MG63 (cell line): Measurements from ENCODE around the gene TM9SF1. TPM values are rescaled to one million over a fixed set of nuclear protein-coding genes. Genes with fewer than 3 reads are reported as not detected.

Experiments
- DNase-seq: peaks from one replicate; pipeline ENCODE4 v3.0.0-alpha.2; 2020
- H3K27me3 ChIP-seq: fragments of 250-450 bp; sonication (Bioruptor Pico); 2 replicates; pipeline ENCODE4 v1.5.1; 2020; ENCODE audit warnings: mild to moderate bottlenecking, moderate library complexity
- H3K36me3 ChIP-seq: fragments of 250-450 bp; sonication (Bioruptor Pico); 2 replicates; pipeline ENCODE4 v1.5.1; 2020; ENCODE audit warnings: mild to moderate bottlenecking, moderate library complexity
- H3K4me3 ChIP-seq: fragments of 250-450 bp; sonication (Bioruptor Pico); 2 replicates; pipeline ENCODE4 v1.5.1; 2020; ENCODE audit warnings: mild to moderate bottlenecking, moderate library complexity
- H3K9me3 ChIP-seq: fragments of 250-450 bp; sonication (Bioruptor Pico); 2 replicates; pipeline ENCODE4 v1.5.1; 2020; ENCODE audit warnings: mild to moderate bottlenecking, moderate library complexity
- total RNA-seq: library from RNA; depleted of rRNA; stranded (reverse); fragments of >200 nt; shearing (Covaris generic); gene quantifications from 2 replicates; pipeline ENCODE4 v1.2.3, GENCODE V29; 2014; ENCODE audit warnings: low replicate concordance

Gene TM9SF1
- total RNA-seq, 1 experiment from 2014 or later = 39.3 TPM

DNA sequence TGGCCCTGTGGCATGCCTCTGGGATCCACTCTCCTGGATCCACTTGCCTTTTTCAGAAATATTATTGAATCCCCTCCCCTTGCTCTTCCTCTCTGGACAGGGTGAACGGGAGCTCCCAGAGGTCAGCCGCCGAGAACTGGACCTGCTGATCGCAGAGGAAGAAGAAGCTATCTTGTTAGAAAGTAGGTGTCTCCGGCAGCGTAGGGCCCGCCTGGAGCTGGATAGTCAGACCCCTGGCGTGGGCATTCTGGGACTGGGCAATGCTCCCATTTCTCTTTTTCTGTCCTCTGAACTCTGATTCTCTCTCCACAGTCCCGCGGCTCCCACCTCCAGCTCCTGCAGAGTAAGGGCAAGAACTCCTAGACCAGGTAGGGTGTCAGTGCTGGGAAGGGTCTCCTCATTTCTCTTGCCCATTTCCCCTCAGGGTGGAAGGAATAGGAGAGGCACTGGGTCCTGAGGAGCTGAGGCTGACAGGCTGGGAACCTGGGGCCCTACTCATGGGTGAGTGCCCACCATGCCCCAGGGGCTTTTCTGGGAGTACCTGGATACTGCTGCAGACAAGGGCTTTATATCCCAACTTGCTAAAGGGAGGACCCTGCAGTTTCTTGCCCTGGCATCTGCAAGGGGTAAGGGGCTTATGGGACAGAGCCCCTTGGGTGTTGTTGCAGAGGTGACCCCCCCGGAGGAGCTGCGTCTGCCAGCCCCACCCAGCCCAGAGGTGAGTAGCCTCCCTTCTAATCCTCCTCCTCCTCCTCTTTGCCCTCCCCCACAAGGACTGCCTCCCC lies 18.0 kb downstream of the TM9SF1 start:
- no peak for DNase-seq
- Histone ChIP-seq H3K36me3 (peaks cover 9% of the 10 kb centered on the region), H3K4me3 (no peak overlapping the region)

GRCh38 chr14:24176599-24176998 lies 18.6 kb downstream of the TM9SF1 start:
- Histone ChIP-seq H3K27me3 (no peaks in the 10 kb centered on the region), H3K36me3 (peaks cover 9% of the 10 kb centered on the region), H3K9me3 (no peaks in the 10 kb centered on the region), H3K4me3 (no peak overlapping the region)
- no peak for DNase-seq

More for the DNA sequence above, 18.0 kb downstream of the TM9SF1 start:
- Histone ChIP-seq H3K27me3 (no peaks in the 10 kb centered on the region), H3K9me3 (no peaks in the 10 kb centered on the region)

DNA sequence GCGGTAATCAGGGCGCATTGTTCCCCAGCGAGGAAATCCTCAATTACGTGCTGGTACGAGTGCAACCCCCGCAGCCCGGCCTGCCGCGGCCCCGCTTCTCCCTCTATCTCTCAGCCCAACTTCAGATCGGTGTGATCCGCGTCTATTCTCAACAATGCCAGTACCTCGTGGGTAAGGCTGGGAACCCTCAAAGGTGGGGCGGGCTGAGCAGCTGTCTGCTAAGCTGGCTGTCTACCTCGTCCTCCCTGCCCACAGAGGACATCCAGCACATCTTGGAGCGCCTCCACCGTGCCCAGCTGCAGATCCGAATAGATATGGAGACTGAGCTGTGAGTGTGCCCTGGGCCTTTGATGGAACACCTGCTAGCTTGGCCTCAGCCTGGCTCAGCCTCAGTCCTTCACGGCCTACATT lies 22.4 kb downstream of the TM9SF1 start:
- DNase-seq = no peak
- Histone ChIP-seq H3K9me3 (no peaks in the 10 kb centered on the region), H3K36me3 (no peaks in the 10 kb centered on the region), H3K4me3 (no peak overlapping the region), H3K27me3 (no peaks in the 10 kb centered on the region)

- Histone ChIP-seq H3K9me3 (no peaks in the 10 kb centered on the region), H3K4me3 (no peak overlapping the region), H3K27me3 (no peaks in the 10 kb centered on the region), H3K36me3 (0 out of 2 replicates have a peak, but pooled peaks cover 3% of the 10 kb centered on the region)
- DNase-seq = no peak
Measured at GRCh38 chr14:24172261-24172860, 22.9 kb downstream of the TM9SF1 start.

DNA sequence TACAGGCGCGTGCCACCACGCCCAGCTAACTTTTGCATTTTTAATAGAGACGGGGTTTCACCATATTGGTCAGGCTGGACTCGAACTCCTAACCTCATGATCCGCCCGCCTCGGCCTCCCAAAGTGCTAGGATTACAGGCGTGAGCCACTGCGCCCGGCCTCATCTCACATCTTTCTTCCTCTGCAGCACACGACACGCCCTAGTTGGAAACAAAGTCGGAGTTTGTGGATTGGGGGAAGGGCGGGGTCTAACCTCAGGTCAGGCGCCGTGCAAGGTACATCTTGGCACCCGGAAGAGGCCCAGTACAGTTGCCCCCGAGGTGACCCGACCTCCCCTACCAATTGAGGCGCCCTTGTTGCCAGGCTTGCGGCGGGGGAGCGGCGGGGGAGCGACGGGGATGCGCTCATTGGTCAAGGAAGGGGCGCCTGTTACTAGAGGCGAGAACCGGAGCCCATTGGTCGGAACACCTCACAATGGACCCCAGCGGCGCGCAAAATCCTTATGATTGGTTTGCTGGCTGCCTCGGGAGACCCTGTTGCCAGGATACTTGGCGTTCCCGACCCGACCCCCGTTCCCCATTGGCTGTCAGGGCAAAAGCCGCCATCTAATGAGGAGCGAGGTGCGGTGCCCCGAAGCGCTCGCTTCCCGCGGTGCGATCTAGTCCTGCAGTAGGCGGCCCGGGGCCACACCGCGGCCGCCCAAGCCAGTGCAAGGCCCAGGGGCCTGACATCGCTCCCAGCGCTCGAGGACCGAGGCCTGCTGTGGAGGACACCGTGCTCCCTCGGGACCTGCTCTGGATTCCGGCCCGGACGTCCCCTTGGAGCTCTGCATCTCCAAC lies 23.6 kb downstream of the TM9SF1 start, which contains the start of gene REC8:
Gene REC8 (plus strand): TSS at position 659 of the 839 bp plus-strand sequence. CDS start 473 bp downstream, outside the sequence.
- H3K4me3 ChIP-seq = no peak within 1 kb of the TSS
- no peaks in the 10 kb centered on the region for H3K9me3 ChIP-seq
- no peaks in the 10 kb centered on the region for H3K27me3 ChIP-seq
- H3K36me3 ChIP-seq = 0 out of 2 replicates have a peak, but pooled peaks cover 3% of the 10 kb centered on the region
- no peak for DNase-seq

DNA sequence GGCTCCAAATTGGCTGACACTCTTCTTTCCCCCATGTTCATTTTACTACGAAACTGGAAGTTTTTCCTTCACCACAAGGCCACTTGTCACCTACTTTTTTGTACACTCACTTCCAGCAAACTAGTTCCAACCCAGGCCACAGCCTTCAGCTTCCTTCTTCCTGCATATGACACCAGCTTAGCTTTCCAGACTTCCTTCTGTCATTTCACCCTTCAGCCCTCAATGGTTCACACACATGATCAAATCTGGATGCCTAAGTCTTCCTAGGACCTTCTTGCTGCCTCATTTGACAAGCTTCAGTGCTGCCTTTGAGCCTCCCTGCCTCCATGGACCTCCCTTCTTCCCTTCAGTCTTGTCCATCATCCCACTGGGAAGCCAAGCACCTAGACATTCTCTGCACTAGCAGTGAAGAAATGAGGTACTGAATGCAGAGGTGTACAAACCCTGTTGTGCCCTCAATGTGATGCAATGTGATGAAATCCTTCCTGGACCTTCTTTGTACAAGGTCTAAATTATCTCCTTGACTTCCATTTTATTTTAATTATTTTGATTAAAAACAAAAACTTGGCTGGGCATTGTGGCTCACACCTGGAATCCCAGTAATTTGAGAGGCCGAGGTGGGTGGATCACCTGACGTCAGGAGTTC lies 27.6 kb downstream of the TM9SF1 start:
- Histone ChIP-seq H3K27me3 (no peaks in the 10 kb centered on the region), H3K36me3 (peaks cover 15% of the 10 kb centered on the region)

GRCh38 chr14:24165785-24166184 lies 29.5 kb downstream of the TM9SF1 start:
- no peak for DNase-seq
- Histone ChIP-seq H3K36me3 (peaks cover 22% of the 10 kb centered on the region), H3K4me3 (no peak overlapping the region), H3K27me3 (no peaks in the 10 kb centered on the region), H3K9me3 (no peaks in the 10 kb centered on the region)

More for the DNA sequence above, 27.6 kb downstream of the TM9SF1 start:
- DNase-seq = no peak
- no peak overlapping the region for H3K4me3 ChIP-seq
- H3K9me3 ChIP-seq = no peaks in the 10 kb centered on the region

GRCh38 chr14:24164518-24164991 lies 30.7 kb downstream of the TM9SF1 start:
- DNase-seq = no peak
- no peak overlapping the region for H3K4me3 ChIP-seq
- H3K9me3 ChIP-seq = no peaks in the 10 kb centered on the region
- H3K27me3 ChIP-seq = no peaks in the 10 kb centered on the region
- H3K36me3 ChIP-seq = peaks cover 28% of the 10 kb centered on the region

DNA sequence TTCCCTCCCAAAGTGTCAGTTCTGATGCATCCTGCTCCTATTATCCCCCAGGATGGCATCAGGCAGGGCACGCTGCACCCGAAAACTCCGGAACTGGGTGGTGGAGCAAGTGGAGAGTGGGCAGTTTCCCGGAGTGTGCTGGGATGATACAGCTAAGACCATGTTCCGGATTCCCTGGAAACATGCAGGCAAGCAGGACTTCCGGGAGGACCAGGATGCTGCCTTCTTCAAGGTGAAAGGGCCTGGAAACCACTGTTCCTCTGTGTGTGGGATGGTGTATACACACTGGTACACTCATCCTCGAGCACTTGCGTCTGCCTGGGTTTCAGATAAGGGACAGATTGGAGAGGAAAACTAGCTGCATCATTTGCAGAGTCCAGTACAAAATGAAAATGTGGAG lies 33.1 kb downstream of the TM9SF1 start:
- Histone ChIP-seq H3K27me3 (no peaks in the 10 kb centered on the region), H3K9me3 (no peaks in the 10 kb centered on the region), H3K4me3 (peak overlapping the region; percentile 57), H3K36me3 (peaks cover 28% of the 10 kb centered on the region)
- no peak for DNase-seq

DNA sequence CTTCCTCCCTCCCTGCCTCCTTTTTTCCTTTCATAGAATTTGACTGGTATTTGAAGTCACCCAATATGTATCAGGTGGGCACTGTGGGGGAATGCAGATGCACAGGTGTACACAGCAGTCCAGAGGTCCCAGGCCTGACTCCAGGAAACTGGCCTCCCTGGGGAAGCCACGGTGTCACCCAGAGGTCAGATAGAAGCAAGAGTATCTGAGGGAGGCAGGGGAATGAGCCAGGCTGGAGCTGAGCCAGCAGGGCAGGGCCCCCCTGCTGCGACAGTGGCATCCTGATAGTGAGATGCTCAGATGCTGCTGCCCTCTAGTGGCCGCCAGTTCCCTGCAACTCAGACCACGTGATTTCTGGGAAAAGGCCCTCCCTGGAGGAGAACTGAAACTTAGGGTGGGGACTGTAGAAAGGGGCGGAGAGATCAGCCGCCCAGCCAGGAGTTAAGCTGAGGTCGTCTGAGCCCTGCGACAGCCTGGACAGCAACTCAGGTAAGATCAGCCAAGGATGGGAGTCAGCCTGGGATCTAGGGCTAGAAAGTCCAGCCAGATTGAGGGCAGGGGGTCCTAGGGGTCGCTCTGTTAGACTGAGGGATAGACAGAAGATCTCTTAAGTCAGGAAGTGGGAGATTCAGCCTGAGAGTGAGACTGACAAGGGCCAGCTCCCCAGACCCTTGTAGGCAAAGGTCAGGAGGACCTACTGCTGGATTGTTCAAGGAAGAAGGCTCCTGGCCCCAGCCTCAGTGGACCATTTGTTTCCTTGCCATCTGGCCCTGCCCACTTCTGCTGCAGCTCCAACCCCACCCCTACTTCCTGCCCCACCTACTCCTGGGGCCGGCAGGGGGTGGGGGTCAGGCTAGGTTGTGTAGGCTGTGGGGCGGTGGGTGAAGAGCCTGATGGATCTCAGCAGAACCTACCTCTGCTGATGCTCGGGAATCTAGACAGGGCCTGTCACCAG lies 34.1 kb downstream of the TM9SF1 start, which contains the start of gene IRF9:
Gene IRF9 (plus strand): TSS at position 416 of the 955 bp plus-strand sequence. CDS start 880 bp downstream, outside the sequence.
- peak within 1 kb of the TSS; percentile 57 for H3K4me3 ChIP-seq
- H3K27me3 ChIP-seq = no peaks in the 10 kb centered on the region
- H3K9me3 ChIP-seq = no peaks in the 10 kb centered on the region
- H3K36me3 ChIP-seq = peaks cover 28% of the 10 kb centered on the region
- DNase-seq = peak; percentile 86

DNA sequence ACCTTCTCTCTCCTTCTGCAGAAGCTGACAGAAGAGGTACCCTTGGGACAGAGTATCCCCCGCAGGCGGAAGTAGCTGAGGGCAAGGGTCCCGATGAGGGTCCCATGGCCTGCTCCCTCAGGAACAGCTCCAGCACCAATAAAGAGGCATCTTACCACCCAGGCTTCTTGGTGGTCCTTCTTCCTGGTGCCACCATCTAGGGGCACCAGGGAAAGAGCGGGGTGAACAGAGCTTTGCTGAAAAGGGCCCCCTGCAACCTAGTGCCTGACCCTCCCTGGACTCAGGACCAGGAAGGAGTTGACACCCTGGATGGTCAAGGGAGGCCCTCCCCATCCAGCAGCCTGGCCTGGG lies 34.8 kb downstream of the TM9SF1 start:
- no peak for DNase-seq
- peaks cover 32% of the 10 kb centered on the region for H3K36me3 ChIP-seq
- no peak overlapping the region for H3K4me3 ChIP-seq
- no peaks in the 10 kb centered on the region for H3K27me3 ChIP-seq
- no peaks in the 10 kb centered on the region for H3K9me3 ChIP-seq

GRCh38 chr14:24159777-24160498 lies 35.3 kb downstream of the TM9SF1 start:
- Histone ChIP-seq H3K36me3 (peaks cover 37% of the 10 kb centered on the region), H3K27me3 (no peaks in the 10 kb centered on the region), H3K4me3 (no peak overlapping the region), H3K9me3 (no peaks in the 10 kb centered on the region)
- DNase-seq = no peak

DNA sequence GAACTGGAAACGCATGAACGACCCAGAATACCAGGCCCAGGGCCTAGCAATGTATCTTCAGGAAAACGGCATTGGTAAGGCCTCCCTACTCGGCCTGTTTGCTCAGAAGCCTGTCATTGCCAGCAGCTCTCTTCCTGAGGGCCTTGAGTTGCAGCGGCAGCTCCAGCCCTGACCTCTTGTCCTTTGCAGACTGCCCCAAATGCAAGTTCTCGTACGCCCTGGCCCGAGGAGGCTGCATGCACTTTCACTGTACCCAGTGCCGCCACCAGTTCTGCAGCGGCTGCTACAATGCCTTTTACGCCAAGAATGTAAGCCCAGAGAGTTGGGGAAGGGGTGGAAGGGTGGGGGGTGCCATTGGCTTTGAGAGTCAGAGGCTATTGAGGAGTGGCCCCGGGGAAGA lies 37.9 kb downstream of the TM9SF1 start:
- no peak for DNase-seq
- no peaks in the 10 kb centered on the region for H3K27me3 ChIP-seq
- no peak overlapping the region for H3K4me3 ChIP-seq
- H3K36me3 ChIP-seq = peaks cover 28% of the 10 kb centered on the region
- no peaks in the 10 kb centered on the region for H3K9me3 ChIP-seq

- H3K27me3 ChIP-seq = no peaks in the 10 kb centered on the region
- peaks cover 23% of the 10 kb centered on the region for H3K36me3 ChIP-seq
- no peak overlapping the region for H3K4me3 ChIP-seq
- DNase-seq = no peak
- no peaks in the 10 kb centered on the region for H3K9me3 ChIP-seq
Measured at GRCh38 chr14:24156840-24157239, 38.4 kb downstream of the TM9SF1 start.

DNA sequence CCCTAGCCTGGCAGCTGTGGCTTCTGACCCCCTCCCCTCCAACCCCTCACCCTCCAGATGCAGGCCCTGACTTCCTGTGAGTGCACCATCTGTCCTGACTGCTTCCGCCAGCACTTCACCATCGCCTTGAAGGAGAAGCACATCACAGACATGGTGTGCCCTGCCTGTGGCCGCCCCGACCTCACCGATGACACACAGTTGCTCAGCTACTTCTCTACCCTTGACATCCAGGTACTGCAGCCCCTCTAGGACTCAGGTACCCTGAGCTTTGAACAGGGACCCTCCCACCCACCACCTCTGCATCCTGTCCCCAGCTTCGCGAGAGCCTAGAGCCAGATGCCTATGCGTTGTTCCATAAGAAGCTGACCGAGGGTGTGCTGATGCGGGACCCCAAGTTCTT lies 40.1 kb downstream of the TM9SF1 start:
- no peak overlapping the region for H3K4me3 ChIP-seq
- H3K27me3 ChIP-seq = no peaks in the 10 kb centered on the region
- H3K36me3 ChIP-seq = peaks cover 20% of the 10 kb centered on the region
- no peak for DNase-seq
- no peaks in the 10 kb centered on the region for H3K9me3 ChIP-seq
